Kidney (tissue), 14 donors: ENCODE results near the gene TLL1. TPM values are rescaled to one million over a fixed set of nuclear protein-coding genes. Genes with fewer than 3 reads are reported as not detected.
A peak's percentile ranks its signal among the peaks of the same experiment; 100 is the strongest.

ENCODE experiments used
- DNase-seq, 5 donors: peaks; one replicate each; pipeline ENCODE4 v3.0.0-alpha.2; 2013 to 2020
- FAIRE-seq: peaks from 2 replicates; lab custom pipeline; 2012; peaks lifted over from hg19 to GRCh38; lab: Jason Lieb, UNC
- H3K27ac ChIP-seq, 2 donors: one replicate each; pipeline ENCODE4 v1.7.0; 2013; ENCODE audit warnings: low read depth in 2 of 2, low read length in 2 of 2, inconsistent platforms in 1 of 2
- H3K27me3 ChIP-seq: one replicate; pipeline ENCODE4 v1.7.1; 2013; ENCODE audit warnings: low read length, inconsistent platforms; ENCODE audit not compliant: control insufficient read depth, insufficient read depth
- H3K36me3 ChIP-seq, 3 donors: one replicate each; pipeline versions ENCODE4 v1.7.0 to v1.7.1; 2013; ENCODE audit warnings: low read length in 3 of 3, control low read depth in 1 of 3, inconsistent platforms in 1 of 3; ENCODE audit not compliant: insufficient read depth in 3 of 3, control insufficient read depth in 2 of 3
- H3K4me1 ChIP-seq, 3 donors: one replicate each; pipeline versions ENCODE4 v1.7.0 to v1.7.1; 2013; ENCODE audit warnings: low read length in 3 of 3, inconsistent platforms in 1 of 3, low read depth in 1 of 3; ENCODE audit not compliant: control insufficient read depth in 2 of 3, insufficient read depth in 2 of 3
- H3K4me3 ChIP-seq, 3 donors: one replicate each; pipeline versions ENCODE4 v1.7.0 to v1.8.1; 2013; ENCODE audit warnings: low read length in 3 of 3, control low read depth in 1 of 3, inconsistent platforms in 1 of 3
- H3K9ac ChIP-seq, 3 donors: one replicate each; pipeline versions ENCODE4 v1.7.0 to v1.7.1; 2013; ENCODE audit warnings: low read length in 3 of 3, control low read depth in 1 of 3, inconsistent platforms in 1 of 3
- H3K9me3 ChIP-seq, 3 donors: one replicate each; pipeline versions ENCODE4 v1.7.0 to v1.7.1; 2013; ENCODE audit warnings: low read length in 3 of 3, control low read depth in 1 of 3, inconsistent platforms in 1 of 3; ENCODE audit not compliant: control insufficient read depth in 2 of 3, insufficient read depth in 1 of 3
- intact Hi-C: fragments of 100-400 bp; cut with DNase I; formaldehyde crosslinking; loops from one replicate; pipeline ENCODE4 v1.11.1; 2022
- polyA plus RNA-seq: library from polyadenylated mRNA; stranded (reverse); fragments of 350-450 nt; fragmentation: Illumina TruSeq; extraction: RNeasy Lipid Tissue Mini Kit (QIAGEN cat#74804); gene quantifications from one replicate; pipeline ENCODE4 v1.2.3, GENCODE V29; 2014; ENCODE audit warnings: low read depth, low replicate concordance; ENCODE audit not compliant: insufficient read depth
- total RNA-seq: library from RNA; stranded (reverse); fragmentation: NEBNext Ultra II Directional; extraction: Animal tissue kit (Norgen Biotek cat#: 25700); gene quantifications from one replicate; pipeline ENCODE4 v1.2.1, GENCODE V29; 2021
- TF ChIP-seq, protein P1 (sequence below): IDR thresholded peaks from 3 replicates; pipeline ENCODE4 v1.5.1; 2012; ENCODE audit warnings: mild to moderate bottlenecking, moderate library complexity, borderline replicate concordance; ENCODE audit not compliant: insufficient read depth; ENCODE audit errors: extremely low read depth
- donor health status: control.
- donor health status: control.
- donor health status: control.
- donor health status: control.
- donor health status: control.
- donor health status: DM: yes; HTN: yes; CAD: no.
- donor health status: Normal renal cell carcinoma (clear cell type).

TLL1 gene
- total and polyA plus RNA-seq, 2 donors from 2014 or later = 0.28 to 10.0 TPM

DNA sequence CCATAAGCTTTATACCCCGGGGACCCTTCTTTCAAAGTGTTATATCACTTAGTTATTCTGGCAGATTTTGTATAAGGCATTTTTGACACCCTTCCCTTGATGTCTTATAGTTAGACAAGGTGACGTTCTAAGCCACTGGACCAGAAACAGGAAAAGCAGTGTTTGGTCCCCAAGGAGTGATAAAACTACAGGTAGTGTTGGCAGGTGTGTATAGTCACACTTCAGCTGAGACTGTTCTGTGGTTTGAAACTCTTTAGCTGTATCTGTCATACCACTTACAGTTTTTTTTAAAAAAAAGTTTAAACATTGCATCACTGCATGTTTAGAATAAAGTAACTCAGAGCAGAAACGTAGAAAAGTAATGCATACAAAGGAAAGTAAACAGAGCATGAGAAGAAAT lies 48.5 kb downstream of the TLL1 start:
- H3K27ac ChIP-seq = no peak overlapping the region
- intact Hi-C loops = no loop called here
- no peaks in the 10 kb centered on the region for H3K4me1 ChIP-seq
- TF ChIP-seq, protein P1, sequence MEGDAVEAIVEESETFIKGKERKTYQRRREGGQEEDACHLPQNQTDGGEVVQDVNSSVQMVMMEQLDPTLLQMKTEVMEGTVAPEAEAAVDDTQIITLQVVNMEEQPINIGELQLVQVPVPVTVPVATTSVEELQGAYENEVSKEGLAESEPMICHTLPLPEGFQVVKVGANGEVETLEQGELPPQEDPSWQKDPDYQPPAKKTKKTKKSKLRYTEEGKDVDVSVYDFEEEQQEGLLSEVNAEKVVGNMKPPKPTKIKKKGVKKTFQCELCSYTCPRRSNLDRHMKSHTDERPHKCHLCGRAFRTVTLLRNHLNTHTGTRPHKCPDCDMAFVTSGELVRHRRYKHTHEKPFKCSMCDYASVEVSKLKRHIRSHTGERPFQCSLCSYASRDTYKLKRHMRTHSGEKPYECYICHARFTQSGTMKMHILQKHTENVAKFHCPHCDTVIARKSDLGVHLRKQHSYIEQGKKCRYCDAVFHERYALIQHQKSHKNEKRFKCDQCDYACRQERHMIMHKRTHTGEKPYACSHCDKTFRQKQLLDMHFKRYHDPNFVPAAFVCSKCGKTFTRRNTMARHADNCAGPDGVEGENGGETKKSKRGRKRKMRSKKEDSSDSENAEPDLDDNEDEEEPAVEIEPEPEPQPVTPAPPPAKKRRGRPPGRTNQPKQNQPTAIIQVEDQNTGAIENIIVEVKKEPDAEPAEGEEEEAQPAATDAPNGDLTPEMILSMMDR = no peak
- H3K36me3 ChIP-seq = no peaks in the 10 kb centered on the region
- no peaks in the 10 kb centered on the region for H3K9me3 ChIP-seq
- no peak overlapping the region for H3K9ac ChIP-seq
- FAIRE-seq (no peak), DNase-seq (no peak)
- no peaks in the 10 kb centered on the region for H3K27me3 ChIP-seq
- H3K4me3 ChIP-seq = no peak overlapping the region

DNA sequence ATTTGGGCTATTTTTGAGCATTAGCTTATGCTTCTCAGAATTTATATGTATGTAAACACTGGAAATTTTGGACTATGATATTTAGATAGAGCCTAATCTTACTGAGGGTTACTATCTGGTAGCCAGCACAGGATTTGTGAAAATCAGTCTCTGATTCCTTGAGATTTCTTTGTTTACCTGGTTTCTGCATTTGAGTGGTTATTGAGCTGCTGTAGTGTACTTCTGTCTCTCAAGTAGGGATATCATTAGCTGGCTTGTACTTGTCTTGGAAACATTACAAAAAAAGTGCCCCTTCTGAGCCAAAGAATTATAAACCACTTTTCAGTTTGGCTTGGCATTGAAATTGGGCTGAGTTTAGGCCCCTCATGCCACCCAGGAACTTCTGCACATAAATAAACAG lies 49.7 kb downstream of the TLL1 start:
- FAIRE-seq (no peak), DNase-seq (no peak)
- Histone ChIP-seq H3K27ac (no peak overlapping the region), H3K9me3 (no peaks in the 10 kb centered on the region), H3K27me3 (no peaks in the 10 kb centered on the region), H3K36me3 (no peaks in the 10 kb centered on the region), H3K9ac (no peak overlapping the region), H3K4me1 (no peaks in the 10 kb centered on the region), H3K4me3 (no peak overlapping the region)
- intact Hi-C loops = no loop called here
- TF ChIP-seq, protein P1 = no peak

DNA sequence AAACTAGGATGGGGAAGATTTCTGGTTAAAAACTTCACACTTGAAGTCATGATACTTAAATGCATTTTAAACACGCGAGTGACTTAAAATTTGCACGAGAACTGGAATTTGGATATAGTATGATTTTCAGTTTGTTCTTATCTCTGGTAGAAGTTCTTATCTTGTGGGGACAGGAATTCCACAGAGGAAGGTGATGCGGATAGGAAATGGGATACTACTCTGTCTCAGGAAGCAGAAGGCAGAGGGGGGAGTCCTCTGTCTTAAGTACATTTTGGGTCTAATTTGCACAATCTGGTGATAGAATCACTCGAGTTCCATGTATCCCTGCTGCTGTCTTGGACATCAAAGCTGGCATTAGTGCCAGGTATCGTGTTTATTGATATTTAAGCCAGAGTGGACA lies 53.3 kb downstream of the TLL1 start:
- H3K27me3 ChIP-seq = no peaks in the 10 kb centered on the region
- no peaks in the 10 kb centered on the region for H3K36me3 ChIP-seq
- peak overlapping the region in 1 of 3 donors; percentile 8 for H3K4me3 ChIP-seq
- no peaks in the 10 kb centered on the region for H3K9me3 ChIP-seq
- H3K9ac ChIP-seq = no peak overlapping the region
- FAIRE-seq (no peak), DNase-seq (no peak)
- TF ChIP-seq, protein P1 = no peak
- H3K4me1 ChIP-seq = no peaks in the 10 kb centered on the region
- H3K27ac ChIP-seq = no peak overlapping the region
- intact Hi-C loops = no loop called here

DNA sequence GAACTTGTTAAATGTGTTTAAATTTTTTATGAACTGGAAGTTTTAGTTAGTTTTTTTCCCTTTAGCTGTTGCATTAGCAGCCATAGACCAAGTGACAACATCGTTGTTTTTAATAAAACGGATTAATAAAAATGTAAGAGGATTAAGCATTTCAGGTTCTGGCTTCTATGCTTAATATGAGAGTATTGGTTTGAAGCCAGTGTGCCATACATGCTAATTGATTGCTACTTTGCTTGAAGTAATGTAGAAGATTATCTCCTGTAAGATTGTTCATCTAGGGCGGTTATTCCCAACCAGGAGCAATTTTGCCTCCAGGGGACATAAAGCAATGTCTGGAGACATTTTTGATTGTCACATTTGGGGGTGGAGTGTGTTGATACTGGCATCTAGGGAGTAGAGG lies 54.3 kb downstream of the TLL1 start:
- H3K27me3 ChIP-seq = no peaks in the 10 kb centered on the region
- DNase-seq = no peak
- no peak overlapping the region for H3K4me3 ChIP-seq
- H3K9me3 ChIP-seq = no peaks in the 10 kb centered on the region
- no peak overlapping the region for H3K27ac ChIP-seq
- no peaks in the 10 kb centered on the region for H3K36me3 ChIP-seq
- intact Hi-C loops = no loop called here
- TF ChIP-seq, protein P1 = no peak
- H3K9ac ChIP-seq = no peak overlapping the region
- FAIRE-seq = no peak
- no peaks in the 10 kb centered on the region for H3K4me1 ChIP-seq
